Hepatocyte (in vitro differentiated cells): ENCODE data around the gene MTX1.

Experiments used
- EZH2 ChIP-seq: fragments of 200-600 bp; sonication (generic); IDR thresholded peaks from 2 replicates; pipeline ENCODE4 v1.6.1; 2016; ENCODE audit warnings: antibody characterized with exemption, mild to moderate bottlenecking, borderline replicate concordance
- TF ChIP-seq, protein P1 (sequence below): fragments of 200-600 bp; sonication (generic); IDR thresholded peaks from 2 replicates; pipeline ENCODE4 v1.5.1; 2016; ENCODE audit warnings: antibody characterized with exemption, mild to moderate bottlenecking; ENCODE audit not compliant: poor library complexity

DNA sequence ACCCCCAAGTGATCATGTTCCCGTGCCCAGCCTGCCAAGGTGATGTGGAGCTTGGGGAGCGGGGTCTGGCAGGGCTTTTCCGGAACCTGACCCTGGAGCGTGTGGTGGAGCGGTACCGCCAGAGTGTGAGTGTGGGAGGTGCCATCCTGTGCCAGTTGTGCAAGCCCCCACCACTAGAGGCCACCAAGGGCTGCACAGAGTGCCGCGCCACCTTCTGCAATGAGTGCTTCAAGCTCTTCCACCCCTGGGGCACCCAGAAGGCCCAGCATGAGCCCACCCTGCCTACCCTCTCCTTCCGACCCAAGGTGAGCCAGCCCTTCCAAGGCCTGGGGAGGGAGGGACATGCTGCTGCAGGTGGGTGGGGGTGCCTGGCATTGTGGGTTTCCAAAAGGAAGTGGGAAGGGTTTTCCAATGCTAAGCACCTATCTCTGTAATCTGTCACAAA is 32.5 kb upstream of the MTX1 start:
- TF ChIP-seq, protein P1, sequence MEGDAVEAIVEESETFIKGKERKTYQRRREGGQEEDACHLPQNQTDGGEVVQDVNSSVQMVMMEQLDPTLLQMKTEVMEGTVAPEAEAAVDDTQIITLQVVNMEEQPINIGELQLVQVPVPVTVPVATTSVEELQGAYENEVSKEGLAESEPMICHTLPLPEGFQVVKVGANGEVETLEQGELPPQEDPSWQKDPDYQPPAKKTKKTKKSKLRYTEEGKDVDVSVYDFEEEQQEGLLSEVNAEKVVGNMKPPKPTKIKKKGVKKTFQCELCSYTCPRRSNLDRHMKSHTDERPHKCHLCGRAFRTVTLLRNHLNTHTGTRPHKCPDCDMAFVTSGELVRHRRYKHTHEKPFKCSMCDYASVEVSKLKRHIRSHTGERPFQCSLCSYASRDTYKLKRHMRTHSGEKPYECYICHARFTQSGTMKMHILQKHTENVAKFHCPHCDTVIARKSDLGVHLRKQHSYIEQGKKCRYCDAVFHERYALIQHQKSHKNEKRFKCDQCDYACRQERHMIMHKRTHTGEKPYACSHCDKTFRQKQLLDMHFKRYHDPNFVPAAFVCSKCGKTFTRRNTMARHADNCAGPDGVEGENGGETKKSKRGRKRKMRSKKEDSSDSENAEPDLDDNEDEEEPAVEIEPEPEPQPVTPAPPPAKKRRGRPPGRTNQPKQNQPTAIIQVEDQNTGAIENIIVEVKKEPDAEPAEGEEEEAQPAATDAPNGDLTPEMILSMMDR = no peak
- TF ChIP-seq EZH2 = no peak
